ENCODE measurements around the gene SCNN1A. TPM values are rescaled to one million over a fixed set of nuclear protein-coding genes. Genes with fewer than 3 reads are reported as not detected.

Gene SCNN1A
- total and polyA plus RNA-seq, 2 donors (not counting 1 experiment from before 2014, with no cell fraction given): under 0.01 to 0.05 TPM

DNA sequence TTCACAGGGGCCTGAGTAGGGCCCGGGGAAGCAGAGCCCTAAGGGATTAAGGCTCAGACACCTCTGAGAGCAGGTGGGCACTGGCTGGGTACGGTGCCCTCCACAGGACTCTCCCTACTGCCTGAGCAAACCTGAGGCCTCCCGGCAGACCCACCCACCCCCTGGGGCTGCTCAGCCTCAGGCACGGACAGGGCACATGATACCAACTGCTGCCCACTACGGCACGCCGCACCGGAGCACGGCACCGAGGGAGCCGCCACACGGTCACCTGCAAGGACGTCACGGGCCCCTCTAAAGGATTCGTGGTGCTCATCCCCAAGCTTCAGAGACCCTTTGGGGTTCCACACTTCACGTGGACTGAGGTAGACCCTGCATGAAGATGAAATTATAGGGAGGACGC lies 15.7 kb upstream of the SCNN1A start:
- no peak for TF ChIP-seq CTCF (conservative IDR thresholded peaks at IDR 0.05 in 1 of 2, IDR thresholded peaks at IDR 0.05 in 1 of 2; ENCODE audit: low read depth in 1 of 2, low read length in 2 of 2)
- no peak for TF ChIP-seq EZH2 (IDR thresholded peaks at IDR 0.05; ENCODE audit: low read length, missing control alignments)
- no peak overlapping the region for H3K4me2 ChIP-seq (ENCODE audit: extremely low read depth, insufficient read depth, low read length)
- H2AFZ ChIP-seq (ENCODE audit: low read length): no peak overlapping the region
- peaks cover 24% of the 10 kb centered on the region for H3K36me3 ChIP-seq (ENCODE audit: control insufficient read depth, insufficient read depth, low read length)
- H3K4me3 ChIP-seq (replicated peaks in 1 of 4; ENCODE audit: control extremely low read depth in 1 of 4, insufficient read depth in 1 of 4, low read depth in 3 of 4, low read length in 4 of 4): no peak overlapping the region
- H3K27ac ChIP-seq (ENCODE audit: insufficient read depth, low read length): no peak overlapping the region
- H3K79me2 ChIP-seq (ENCODE audit: control insufficient read depth, insufficient read depth, low read length): peaks cover 2% of the 10 kb centered on the region
- H3K9ac ChIP-seq (ENCODE audit: insufficient read depth, low read length): no peak overlapping the region
- DNase-seq (ENCODE audit: low read depth in 2 of 2): no peak
- H3K4me1 ChIP-seq (ENCODE audit: control insufficient read depth, extremely low read depth, insufficient read depth, low read length): peaks cover 3% of the 10 kb centered on the region
- H4K20me1 ChIP-seq (ENCODE audit: control insufficient read depth, extremely low read depth, insufficient read depth, low read length): no peaks in the 10 kb centered on the region
- H3K9me3 ChIP-seq (ENCODE audit: control insufficient read depth, insufficient read depth, low read depth, low read length): no peaks in the 10 kb centered on the region
- H3K27me3 ChIP-seq (ENCODE audit: control insufficient read depth, insufficient read depth, low read length): no peaks in the 10 kb centered on the region

GRCh38 chr12:6390084-6390799 lies 14.9 kb upstream of the SCNN1A start:
- Histone ChIP-seq H3K79me2 (ENCODE audit: control insufficient read depth, insufficient read depth, low read length) (peaks cover 7% of the 10 kb centered on the region), H3K36me3 (ENCODE audit: control insufficient read depth, insufficient read depth, low read length) (peaks cover 26% of the 10 kb centered on the region), H4K20me1 (ENCODE audit: control insufficient read depth, extremely low read depth, insufficient read depth, low read length) (no peaks in the 10 kb centered on the region), H3K4me2 (ENCODE audit: extremely low read depth, insufficient read depth, low read length) (no peak overlapping the region), H3K9ac (ENCODE audit: insufficient read depth, low read length) (no peak overlapping the region), H3K27ac (ENCODE audit: insufficient read depth, low read length) (no peak overlapping the region), H2AFZ (ENCODE audit: low read length) (no peak overlapping the region), H3K4me3 (replicated peaks in 1 of 4; ENCODE audit: control extremely low read depth in 1 of 4, insufficient read depth in 1 of 4, low read depth in 3 of 4, low read length in 4 of 4) (no peak overlapping the region), H3K9me3 (ENCODE audit: control insufficient read depth, insufficient read depth, low read depth, low read length) (no peaks in the 10 kb centered on the region), H3K4me1 (ENCODE audit: control insufficient read depth, extremely low read depth, insufficient read depth, low read length) (peaks cover 8% of the 10 kb centered on the region), H3K27me3 (ENCODE audit: control insufficient read depth, insufficient read depth, low read length) (no peaks in the 10 kb centered on the region)
- TF ChIP-seq CTCF (conservative IDR thresholded peaks at IDR 0.05 in 1 of 2, IDR thresholded peaks at IDR 0.05 in 1 of 2; ENCODE audit: low read depth in 1 of 2, low read length in 2 of 2): no peak
- TF ChIP-seq EZH2 (IDR thresholded peaks at IDR 0.05; ENCODE audit: low read length, missing control alignments): no peak
- DNase-seq (ENCODE audit: low read depth in 2 of 2): no peak

DNA sequence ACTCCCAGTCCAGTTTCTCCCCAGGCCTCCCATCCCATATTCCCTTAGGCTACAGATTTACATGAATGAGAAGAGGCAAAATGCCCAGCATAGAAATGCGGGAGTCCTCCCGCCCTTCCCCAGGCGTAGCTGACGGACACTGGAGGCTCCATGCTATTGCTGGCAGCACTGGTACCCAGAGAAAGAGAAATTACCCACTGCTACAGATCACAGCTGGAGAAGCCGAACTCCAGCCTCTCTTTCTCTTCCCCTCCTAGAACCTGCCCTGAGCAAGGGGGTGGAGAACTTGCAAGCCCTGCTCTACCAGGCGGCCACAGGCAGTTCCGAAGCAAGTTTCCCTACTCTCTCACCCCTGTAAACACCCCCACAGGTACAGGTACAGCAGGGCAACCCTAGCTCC lies 12.2 kb upstream of the SCNN1A start:
- Histone ChIP-seq H4K20me1 (ENCODE audit: control insufficient read depth, extremely low read depth, insufficient read depth, low read length) (no peaks in the 10 kb centered on the region), H3K4me1 (ENCODE audit: control insufficient read depth, extremely low read depth, insufficient read depth, low read length) (peaks cover 19% of the 10 kb centered on the region), H3K4me2 (ENCODE audit: extremely low read depth, insufficient read depth, low read length) (no peak overlapping the region), H3K9ac (ENCODE audit: insufficient read depth, low read length) (no peak overlapping the region), H3K36me3 (ENCODE audit: control insufficient read depth, insufficient read depth, low read length) (peaks cover 23% of the 10 kb centered on the region), H3K27me3 (ENCODE audit: control insufficient read depth, insufficient read depth, low read length) (no peaks in the 10 kb centered on the region), H3K27ac (ENCODE audit: insufficient read depth, low read length) (no peak overlapping the region), H3K79me2 (ENCODE audit: control insufficient read depth, insufficient read depth, low read length) (peaks cover 19% of the 10 kb centered on the region), H3K9me3 (ENCODE audit: control insufficient read depth, insufficient read depth, low read depth, low read length) (no peaks in the 10 kb centered on the region), H3K4me3 (replicated peaks in 1 of 4; ENCODE audit: control extremely low read depth in 1 of 4, insufficient read depth in 1 of 4, low read depth in 3 of 4, low read length in 4 of 4) (no peak overlapping the region), H2AFZ (ENCODE audit: low read length) (no peak overlapping the region)
- DNase-seq (ENCODE audit: low read depth in 2 of 2): no peak
- TF ChIP-seq EZH2 (IDR thresholded peaks at IDR 0.05; ENCODE audit: low read length, missing control alignments) (no peak), CTCF (conservative IDR thresholded peaks at IDR 0.05 in 1 of 2, IDR thresholded peaks at IDR 0.05 in 1 of 2; ENCODE audit: low read depth in 1 of 2, low read length in 2 of 2) (no peak)
